Thymus (tissue), 11 donors: ENCODE results near the gene SCD. TPM values are rescaled to one million over a fixed set of nuclear protein-coding genes. Genes with fewer than 3 reads are reported as not detected.
"Not testable (repeated sequence)": the region's sequence is repeated elsewhere in the genome, so short reads cannot be mapped to it uniquely, and the experiment has no call there.

ENCODE experiments used
- DNase-seq, 9 donors: peaks; one replicate each; pipeline ENCODE4 v3.0.0-alpha.2; 2013; ENCODE audit warnings: low spot score in 9 of 9, low read depth in 6 of 9, missing footprints in 1 of 9
- H3K27ac ChIP-seq, 2 donors: one replicate each; pipeline ENCODE4 v1.5.1; 2013; ENCODE audit warnings: control low read depth in 1 of 2, low read depth in 1 of 2, low read length in 1 of 2, mild to moderate bottlenecking in 1 of 2, moderate library complexity in 1 of 2
- H3K27me3 ChIP-seq, 2 donors: one replicate each; pipeline ENCODE4 v1.5.1; 2013; ENCODE audit warnings: low read length in 1 of 2; ENCODE audit not compliant: control insufficient read depth in 2 of 2, insufficient read depth in 1 of 2
- H3K36me3 ChIP-seq, 2 donors: one replicate each; pipeline ENCODE4 v1.5.1; 2013; ENCODE audit warnings: low read length in 1 of 2, mild to moderate bottlenecking in 1 of 2, moderate library complexity in 1 of 2; ENCODE audit not compliant: control insufficient read depth in 2 of 2, insufficient read depth in 2 of 2
- H3K4me1 ChIP-seq, 2 donors: one replicate each; pipeline ENCODE4 v1.5.1; 2013; ENCODE audit warnings: low read length in 2 of 2; ENCODE audit not compliant: control insufficient read depth in 2 of 2, insufficient read depth in 2 of 2
- H3K4me3 ChIP-seq, 2 donors: one replicate each; pipeline ENCODE4 v1.5.1; 2013; ENCODE audit warnings: low read length in 2 of 2, control low read depth in 1 of 2, mild to moderate bottlenecking in 1 of 2
- H3K9me3 ChIP-seq, 2 donors: one replicate each; pipeline ENCODE4 v1.5.1; 2013; ENCODE audit warnings: low read length in 1 of 2, mild to moderate bottlenecking in 1 of 2; ENCODE audit not compliant: control insufficient read depth in 2 of 2, insufficient read depth in 1 of 2
- WGBS: extraction: QIAGEN DNeasy Blood & Tissue Kit; methylation state at CpG from one replicate; pipeline ENCODE4 v1.1.7; 2013; 5-methylcytosine and 5-hydroxymethylcytosine counted together
- polyA plus RNA-seq: library from polyadenylated mRNA; stranded (reverse); fragments of 200-250 nt; gene quantifications from one replicate; pipeline ENCODE4 v1.2.3, GENCODE V29; 2013
- total RNA-seq: library from RNA; stranded (reverse); fragments of 120-200 nt; gene quantifications from one replicate; pipeline ENCODE4 v1.2.4, GENCODE V29; 2013
- donor health status: healthy.

The SCD gene
- total and polyA plus RNA-seq, 2 donors: 22.0 to 26.0 TPM

DNA sequence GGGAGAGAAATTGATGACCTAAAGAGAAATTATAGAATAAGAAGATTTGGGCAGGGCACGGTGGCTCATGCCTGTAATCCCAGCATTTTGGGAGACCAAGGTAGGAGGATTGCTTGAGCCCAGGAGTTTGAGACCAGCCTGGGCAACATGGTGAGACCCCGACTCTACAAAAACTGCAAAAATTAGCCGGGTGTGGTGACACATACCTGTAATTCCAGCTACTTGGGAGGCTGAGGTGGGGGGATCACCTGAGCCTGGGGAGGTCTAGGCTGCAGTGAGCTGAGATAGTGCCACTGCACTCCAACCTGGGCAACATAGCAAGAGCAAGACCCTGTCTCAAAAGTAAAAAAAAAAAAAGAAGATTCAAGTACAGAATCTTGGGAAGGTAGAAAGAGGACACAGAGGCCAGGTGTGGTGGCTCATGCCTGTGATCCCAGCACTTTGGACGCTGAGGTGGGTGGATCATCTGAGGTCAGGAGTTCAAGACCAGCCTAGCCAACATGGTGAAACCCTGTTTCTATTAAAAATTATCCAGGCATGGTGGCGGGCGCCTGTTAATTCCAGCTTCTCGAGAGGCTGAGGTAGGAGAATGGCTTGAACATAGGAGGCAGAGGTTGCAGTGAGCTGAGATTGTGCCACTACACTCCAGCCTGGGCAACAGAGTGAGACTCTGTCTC, 27.8 kb downstream of the SCD start:
- not testable (repeated sequence) for H3K27me3 ChIP-seq, DNase-seq, H3K36me3 ChIP-seq, H3K9me3 ChIP-seq
- H3K27ac ChIP-seq: peak overlapping the region; percentile 42 to 95
- peaks cover 34 to 42% of the 10 kb centered on the region in 2 donors for H3K4me1 ChIP-seq
- H3K4me3 ChIP-seq: peak overlapping the region in 1 of 2 donors; percentile 64
- 96% methylated on average over 7 of the region's 7 CpGs for WGBS

DNA sequence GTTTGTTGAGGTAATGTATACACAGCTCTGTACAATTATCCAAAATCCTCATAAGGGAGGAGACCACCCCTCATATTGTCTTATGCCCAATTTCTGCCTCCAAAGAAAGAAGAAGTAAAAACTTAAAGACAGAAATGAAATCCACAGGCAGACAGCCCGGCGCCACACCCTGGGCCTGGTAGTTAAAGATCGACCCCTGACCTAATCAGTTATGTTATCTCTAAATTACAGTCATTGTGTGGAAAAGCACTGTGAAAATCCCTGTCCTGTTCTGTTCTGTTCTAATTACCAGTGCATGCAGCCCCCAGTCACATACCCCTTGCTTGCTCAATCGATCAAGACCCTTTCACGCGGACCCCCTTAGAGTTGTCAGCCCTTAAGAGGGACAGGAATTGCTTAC, 29.6 kb downstream of the SCD start:
- WGBS: 95% methylated on average over 6 of the region's 6 CpGs
- H3K4me1 ChIP-seq: peaks cover 18 to 24% of the 10 kb centered on the region in 2 donors
- DNase-seq, H3K27me3 ChIP-seq, H3K36me3 ChIP-seq, H3K27ac ChIP-seq, H3K4me3 ChIP-seq, H3K9me3 ChIP-seq: not testable (repeated sequence)

DNA sequence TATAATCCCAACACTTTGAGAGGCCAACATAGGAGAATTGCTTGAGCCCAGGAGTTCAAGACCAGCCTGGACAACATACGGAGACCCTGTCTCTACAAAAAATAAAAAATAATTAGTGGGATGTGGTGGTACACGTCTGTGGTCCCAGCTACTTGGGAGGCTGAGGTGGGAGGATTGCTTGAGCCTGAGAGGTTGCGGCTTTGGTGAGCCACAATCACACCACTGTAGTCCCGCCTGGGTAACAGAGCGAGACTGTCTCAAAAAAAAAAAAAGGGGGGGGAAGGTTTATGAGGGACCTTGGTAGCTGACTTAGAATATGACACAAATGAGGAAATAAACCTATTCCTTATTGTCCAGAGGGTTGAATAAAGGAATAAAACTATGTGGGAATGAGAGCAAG, 30.8 kb downstream of the SCD start:
- 95% methylated on average over 5 of the region's 5 CpGs for WGBS
- H3K9me3 ChIP-seq: no peaks in the 10 kb centered on the region
- peaks cover 10 to 14% of the 10 kb centered on the region in 2 donors for H3K4me1 ChIP-seq
- H3K36me3 ChIP-seq: peaks cover 2 to 6% of the 10 kb centered on the region in 2 donors
- no peak overlapping the region for H3K4me3 ChIP-seq
- no peaks in the 10 kb centered on the region for H3K27me3 ChIP-seq
- no peak for DNase-seq
- no peak overlapping the region for H3K27ac ChIP-seq

DNA sequence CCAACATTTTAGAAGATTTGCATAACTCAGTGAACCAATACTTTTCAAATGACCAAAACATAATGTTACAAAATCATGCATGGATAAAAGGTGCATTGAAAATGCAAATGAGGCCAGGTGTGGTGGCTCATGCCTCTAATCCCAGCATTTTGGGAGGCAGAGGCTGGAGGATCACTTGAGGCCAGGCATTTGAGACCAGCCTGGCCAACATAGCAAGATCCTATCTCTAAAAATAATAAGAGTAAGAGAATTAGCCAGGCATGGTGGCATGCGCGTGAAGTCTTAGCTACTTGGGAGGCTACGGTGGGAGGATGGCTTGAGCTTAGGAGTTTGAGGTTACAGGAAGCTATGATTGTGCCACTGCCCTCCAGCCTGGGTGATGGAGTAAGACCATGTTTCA, 33.4 kb downstream of the SCD start:
- Histone ChIP-seq H3K4me3 (no peak overlapping the region), H3K27me3 (no peaks in the 10 kb centered on the region), H3K4me1 (no peaks in the 10 kb centered on the region), H3K9me3 (no peaks in the 10 kb centered on the region), H3K36me3 (peaks cover 2 to 7% of the 10 kb centered on the region in 2 donors), H3K27ac (no peak overlapping the region)
- DNase-seq: no peak
- WGBS: 97% methylated on average over 3 of the region's 3 CpGs

DNA sequence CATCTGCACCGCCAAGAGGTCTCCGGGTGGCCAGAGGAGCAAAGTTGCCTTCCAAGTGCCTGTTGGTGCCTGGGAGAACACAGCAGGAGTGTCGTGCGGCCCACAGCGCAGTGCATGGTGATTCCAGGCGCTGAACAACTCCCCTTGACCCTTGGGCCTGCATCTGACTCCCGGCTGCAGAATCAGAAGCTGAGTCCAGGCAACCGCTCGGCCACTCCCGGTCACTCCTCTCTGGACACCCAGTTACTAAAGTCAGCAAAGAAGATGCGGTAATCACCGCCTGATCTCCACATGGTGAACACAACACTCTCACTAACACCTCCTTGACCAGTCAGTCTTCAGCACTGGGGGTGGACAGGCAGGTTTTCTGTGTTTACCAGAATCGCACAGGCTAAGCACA, 35.5 kb downstream of the SCD start:
- Histone ChIP-seq H3K9me3 (no peaks in the 10 kb centered on the region), H3K4me1 (no peaks in the 10 kb centered on the region), H3K27ac (no peak overlapping the region), H3K4me3 (no peak overlapping the region), H3K36me3 (peaks cover 2 to 7% of the 10 kb centered on the region in 2 donors), H3K27me3 (no peaks in the 10 kb centered on the region)
- 99% methylated on average over 13 of the region's 13 CpGs for WGBS
- DNase-seq: no peak

DNA sequence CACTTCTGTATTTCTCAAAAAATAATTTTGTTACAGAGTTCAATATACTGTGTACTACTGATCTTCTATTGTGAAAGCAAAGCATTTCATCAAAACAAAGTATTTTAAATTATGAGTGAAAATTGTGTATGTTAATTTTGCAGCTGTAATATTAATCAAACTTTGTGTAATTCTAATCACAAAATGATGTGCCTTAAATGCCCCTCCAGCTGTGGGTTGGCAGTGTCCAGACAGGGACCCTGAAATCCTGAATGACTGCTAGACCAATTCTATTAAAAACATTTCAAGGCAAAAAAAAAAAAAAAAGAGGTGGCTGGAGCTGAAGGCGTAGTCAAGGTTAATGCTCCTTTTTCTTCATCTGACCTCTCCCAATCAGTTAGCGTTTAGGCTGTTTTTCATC, 36.2 kb downstream of the SCD start:
- H3K4me3 ChIP-seq: no peak overlapping the region
- no peaks in the 10 kb centered on the region for H3K4me1 ChIP-seq
- H3K27me3 ChIP-seq: no peaks in the 10 kb centered on the region
- 98% methylated on average over 2 of the region's 2 CpGs for WGBS
- DNase-seq: no peak
- peaks cover 2 to 7% of the 10 kb centered on the region in 2 donors for H3K36me3 ChIP-seq
- no peaks in the 10 kb centered on the region for H3K9me3 ChIP-seq
- no peak overlapping the region for H3K27ac ChIP-seq

DNA sequence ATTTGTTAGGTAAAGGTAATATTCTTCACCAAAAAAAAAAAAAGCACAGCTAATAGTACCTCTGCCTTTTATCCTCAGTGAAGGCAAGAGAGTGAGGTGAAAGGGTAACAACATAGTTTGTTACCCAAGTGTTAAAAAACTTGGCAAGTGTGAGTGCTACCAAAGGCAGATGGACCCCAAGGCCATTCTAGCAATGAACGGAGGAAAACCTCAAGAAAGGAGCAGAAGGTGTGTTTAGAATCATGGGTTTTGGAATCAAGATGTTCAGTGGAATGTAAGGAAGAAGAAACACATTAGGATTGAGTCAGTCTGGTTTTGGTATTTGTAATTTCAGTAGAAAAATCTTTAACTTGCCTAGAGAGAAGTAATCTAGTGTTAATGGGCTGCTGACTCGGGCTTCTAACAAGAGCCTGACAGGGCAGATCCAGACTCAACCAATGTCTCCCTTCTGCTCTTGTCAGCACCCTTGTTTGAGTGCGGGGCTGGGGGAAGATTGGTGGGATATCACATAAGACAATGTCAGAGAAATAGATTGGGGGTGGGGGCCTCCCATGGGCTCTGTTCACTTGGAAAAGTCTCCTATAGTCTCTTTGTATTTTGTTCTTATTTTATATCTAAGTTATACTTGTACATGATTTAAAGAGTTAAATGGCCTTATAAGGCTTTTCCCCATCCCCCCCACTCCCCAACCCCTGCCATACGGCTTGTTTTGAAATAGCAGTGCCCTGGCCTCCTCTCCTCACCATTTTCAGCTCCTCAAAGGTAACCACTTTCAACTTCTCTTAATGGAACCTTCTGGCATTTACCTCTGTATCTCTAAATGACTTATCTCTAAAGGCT, 44.4 kb downstream of the SCD start:
- Histone ChIP-seq H3K4me1 (no peaks in the 10 kb centered on the region), H3K27me3 (no peaks in the 10 kb centered on the region), H3K27ac (no peak overlapping the region), H3K36me3 (no peaks in the 10 kb centered on the region), H3K9me3 (no peaks in the 10 kb centered on the region), H3K4me3 (no peak overlapping the region)
- 96% methylated on average over 4 of the region's 4 CpGs for WGBS
- DNase-seq: no peak

DNA sequence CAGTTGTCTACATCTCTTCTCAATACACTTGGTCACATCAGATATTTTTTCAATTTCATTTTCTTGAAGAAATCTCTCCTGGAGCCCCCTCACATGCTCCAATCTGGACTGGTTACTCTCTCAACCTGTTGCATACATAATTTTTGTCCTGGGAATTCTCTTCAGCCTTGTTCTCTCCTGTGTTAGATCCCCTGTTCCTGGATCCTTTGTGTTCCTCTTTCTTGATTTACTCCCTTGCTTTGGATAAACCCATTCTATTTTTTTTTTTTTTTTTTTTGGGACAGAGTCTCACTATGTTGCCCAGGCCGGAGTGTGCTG, 45.6 kb downstream of the SCD start:
- WGBS: 97% methylated on average over 1 of the region's 1 CpG
- no peaks in the 10 kb centered on the region for H3K27me3 ChIP-seq
- no peak overlapping the region for H3K27ac ChIP-seq

DNA sequence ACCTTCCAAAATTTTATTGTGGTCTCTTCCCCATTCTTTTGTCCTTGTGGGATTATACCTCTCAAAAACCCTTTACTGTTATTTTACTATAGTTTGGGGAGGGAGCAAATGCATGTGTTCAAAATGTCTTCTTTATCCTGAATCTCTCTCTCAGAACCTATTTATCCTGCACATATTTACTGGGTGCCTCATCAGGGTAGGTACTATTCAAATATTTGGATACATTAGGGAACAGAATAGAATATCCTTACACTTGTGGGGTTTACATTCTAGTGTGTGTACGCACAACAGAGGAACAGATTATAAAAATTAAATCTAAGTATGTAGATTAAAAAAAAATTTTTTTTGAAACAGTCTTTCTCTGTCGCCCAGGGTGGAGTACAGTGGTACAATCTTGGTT, 48.6 kb downstream of the SCD start:
- no peaks in the 10 kb centered on the region for H3K9me3 ChIP-seq
- DNase-seq: no peak
- H3K4me3 ChIP-seq: no peak overlapping the region
- H3K27ac ChIP-seq: no peak overlapping the region
- no peaks in the 10 kb centered on the region for H3K27me3 ChIP-seq
- H3K4me1 ChIP-seq: no peaks in the 10 kb centered on the region
- 96% methylated on average over 2 of the region's 2 CpGs for WGBS
- H3K36me3 ChIP-seq: no peaks in the 10 kb centered on the region

More for the DNA sequence above, 45.6 kb downstream of the SCD start:
- Histone ChIP-seq H3K36me3 (no peaks in the 10 kb centered on the region), H3K4me3 (no peak overlapping the region), H3K9me3 (no peaks in the 10 kb centered on the region), H3K4me1 (no peaks in the 10 kb centered on the region)
- DNase-seq: no peak
